OCI-LY3 (cell line): ENCODE data around the gene S100A7.
"Not testable (repeated sequence)": the region's sequence is repeated elsewhere in the genome, so short reads cannot be mapped to it uniquely, and the experiment has no call there.

Source experiments
- CTCF ChIP-seq: fragments of 200-600, 300-600 bp; sonication (generic); IDR thresholded peaks from 2 replicates; pipeline ENCODE4 v1.5.1; 2014; ENCODE audit warnings: antibody characterized with exemption, low read length, low read depth
- EZH2phosphoT487 ChIP-seq: fragments of 200-600 bp; shearing (Covaris generic); IDR thresholded peaks from 2 replicates; pipeline ENCODE4 v1.6.1; 2018; ENCODE audit warnings: antibody characterized with exemption, mixed run types, low read depth

- not testable (repeated sequence) for TF ChIP-seq EZH2phosphoT487, CTCF
Observed at GRCh38 chr1:153448851-153449250, 11.6 kb downstream of the S100A7 start.
